Astrocyte (in vitro differentiated cells and primary cell): ENCODE measurements around the gene INSYN2A. TPM values are rescaled to one million over a fixed set of nuclear protein-coding genes. Genes with fewer than 3 reads are reported as not detected.

Source experiments
- DNase-seq: peaks from one replicate; pipeline ENCODE4 v3.0.0-alpha.2; 2010; ENCODE audit warnings: low read depth
- FAIRE-seq: peaks from 2 replicates; lab custom pipeline; 2011; peaks lifted over from hg19 to GRCh38; lab: Jason Lieb, UNC
- H2AFZ ChIP-seq: 2 replicates; pipeline ENCODE4 v1.6.0; 2012; ENCODE audit warnings: low read depth, low read length, inconsistent platforms
- H3K27ac ChIP-seq: 2 replicates; pipeline ENCODE4 v1.5.1; 2011; ENCODE audit warnings: low read depth, low read length, inconsistent platforms
- H3K27me3 ChIP-seq: 2 replicates; pipeline ENCODE4 v1.6.0; 2011; ENCODE audit warnings: low read length, inconsistent platforms; ENCODE audit not compliant: insufficient read depth
- H3K36me3 ChIP-seq: 2 replicates; pipeline ENCODE4 v1.5.1; 2011; ENCODE audit warnings: low read length, inconsistent platforms; ENCODE audit not compliant: insufficient read depth
- H3K4me1 ChIP-seq: 2 replicates; pipeline ENCODE4 v1.5.1; 2011; ENCODE audit warnings: low read length, inconsistent platforms; ENCODE audit not compliant: insufficient read depth
- H3K4me2 ChIP-seq: 2 replicates; pipeline ENCODE4 v1.6.0; 2012; ENCODE audit warnings: low read length, inconsistent platforms
- H3K4me3 ChIP-seq: 2 replicates; pipeline ENCODE4 v1.5.1; 2011; ENCODE audit warnings: low read depth, mild to moderate bottlenecking, low read length, inconsistent platforms; ENCODE audit not compliant: insufficient read depth
- H3K79me2 ChIP-seq: 2 replicates; pipeline ENCODE4 v1.6.0; 2012; ENCODE audit warnings: mild to moderate bottlenecking, low read length, inconsistent platforms; ENCODE audit not compliant: insufficient read depth
- H3K9ac ChIP-seq: 2 replicates; pipeline ENCODE4 v1.6.0; 2012; ENCODE audit warnings: mild to moderate bottlenecking, low read length, inconsistent platforms
- H3K9me3 ChIP-seq: 2 replicates; pipeline ENCODE4 v1.5.1; 2012; ENCODE audit warnings: low read depth, mild to moderate bottlenecking, low read length, inconsistent platforms; ENCODE audit not compliant: insufficient read depth
- H4K20me1 ChIP-seq: 2 replicates; pipeline ENCODE4 v1.6.0; 2012; ENCODE audit warnings: low read length, inconsistent platforms; ENCODE audit not compliant: insufficient read depth
- H3K27ac Mint-ChIP-seq: one replicate; pipeline ENCODE4 v1.8.0; 2021; ENCODE audit warnings: mild to moderate bottlenecking, mixed read lengths; ENCODE audit not compliant: unreplicated experiment
- H3K27me3 Mint-ChIP-seq: one replicate; pipeline ENCODE4 v1.8.0; 2021; ENCODE audit warnings: low read depth, mixed read lengths; ENCODE audit not compliant: unreplicated experiment
- H3K36me3 Mint-ChIP-seq: one replicate; pipeline ENCODE4 v1.8.0; 2021; ENCODE audit warnings: low read depth, mixed read lengths; ENCODE audit not compliant: unreplicated experiment
- H3K4me1 Mint-ChIP-seq: one replicate; pipeline ENCODE4 v1.8.0; 2021; ENCODE audit warnings: low read depth, mixed read lengths; ENCODE audit not compliant: unreplicated experiment
- H3K4me3 Mint-ChIP-seq: one replicate; pipeline ENCODE4 v1.8.0; 2021; ENCODE audit warnings: mild to moderate bottlenecking, moderate library complexity, mixed read lengths; ENCODE audit not compliant: unreplicated experiment
- H3K9me3 Mint-ChIP-seq: one replicate; pipeline ENCODE4 v1.8.0; 2021; ENCODE audit warnings: mild to moderate bottlenecking, mixed read lengths; ENCODE audit not compliant: unreplicated experiment
- EZH2 ChIP-seq: IDR thresholded peaks from 2 replicates; pipeline ENCODE4 v1.6.1; 2012; ENCODE audit warnings: mild to moderate bottlenecking, low read length, inconsistent platforms; ENCODE audit not compliant: insufficient read depth
- total RNA-seq: library from RNA; stranded (reverse); gene quantifications from 2 replicates; pipeline ENCODE4 v1.2.1, GENCODE V29; 2021
- TF ChIP-seq, protein P1 (sequence below): IDR thresholded peaks from 2 replicates; pipeline ENCODE4 v1.5.1; 2011; ENCODE audit warnings: low read depth, mild to moderate bottlenecking, inconsistent platforms, low read length, moderate library complexity; ENCODE audit not compliant: insufficient read depth

Gene INSYN2A
- total RNA-seq, 1 donor from 2014 or later, result 0.41 TPM

DNA sequence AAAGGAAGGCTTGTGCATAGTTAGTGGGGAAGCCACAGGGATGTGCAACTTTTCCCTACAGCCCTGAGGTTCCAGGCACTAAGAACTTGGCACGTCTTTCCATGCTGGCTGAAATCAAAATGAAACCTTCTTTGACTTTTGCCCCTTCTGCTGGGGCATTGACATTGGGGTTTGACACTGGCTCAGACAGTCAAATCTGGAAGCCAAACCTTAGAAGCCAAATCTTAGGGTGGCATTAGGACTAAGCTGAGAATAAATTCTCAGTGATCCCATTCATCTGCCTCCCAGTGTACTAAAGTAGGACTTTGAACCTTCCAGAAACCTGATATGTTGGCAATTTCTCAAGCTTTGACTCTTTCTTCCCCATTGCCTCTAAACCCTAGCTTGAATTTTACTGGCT lies 31.3 kb upstream of the INSYN2A start:
- H3K9me3 ChIP-seq, result no peaks in the 10 kb centered on the region
- H3K27ac Mint-ChIP-seq, result no peak overlapping the region
- no peaks in the 10 kb centered on the region for H3K27me3 ChIP-seq
- no peak overlapping the region for H3K4me3 Mint-ChIP-seq
- H3K9me3 Mint-ChIP-seq, result no peaks in the 10 kb centered on the region
- H3K27me3 Mint-ChIP-seq, result no peaks in the 10 kb centered on the region
- H3K4me1 Mint-ChIP-seq, result no peaks in the 10 kb centered on the region
- H3K79me2 ChIP-seq, result no peaks in the 10 kb centered on the region
- H3K36me3 ChIP-seq, result no peaks in the 10 kb centered on the region
- no peaks in the 10 kb centered on the region for H3K4me1 ChIP-seq
- peaks cover 19% of the 10 kb centered on the region for H4K20me1 ChIP-seq
- no peak overlapping the region for H3K9ac ChIP-seq
- peaks cover 2% of the 10 kb centered on the region for H3K36me3 Mint-ChIP-seq
- H3K27ac ChIP-seq, result no peak overlapping the region
- H2AFZ ChIP-seq, result no peak overlapping the region
- TF ChIP-seq EZH2, result no peak
- TF ChIP-seq, protein P1, sequence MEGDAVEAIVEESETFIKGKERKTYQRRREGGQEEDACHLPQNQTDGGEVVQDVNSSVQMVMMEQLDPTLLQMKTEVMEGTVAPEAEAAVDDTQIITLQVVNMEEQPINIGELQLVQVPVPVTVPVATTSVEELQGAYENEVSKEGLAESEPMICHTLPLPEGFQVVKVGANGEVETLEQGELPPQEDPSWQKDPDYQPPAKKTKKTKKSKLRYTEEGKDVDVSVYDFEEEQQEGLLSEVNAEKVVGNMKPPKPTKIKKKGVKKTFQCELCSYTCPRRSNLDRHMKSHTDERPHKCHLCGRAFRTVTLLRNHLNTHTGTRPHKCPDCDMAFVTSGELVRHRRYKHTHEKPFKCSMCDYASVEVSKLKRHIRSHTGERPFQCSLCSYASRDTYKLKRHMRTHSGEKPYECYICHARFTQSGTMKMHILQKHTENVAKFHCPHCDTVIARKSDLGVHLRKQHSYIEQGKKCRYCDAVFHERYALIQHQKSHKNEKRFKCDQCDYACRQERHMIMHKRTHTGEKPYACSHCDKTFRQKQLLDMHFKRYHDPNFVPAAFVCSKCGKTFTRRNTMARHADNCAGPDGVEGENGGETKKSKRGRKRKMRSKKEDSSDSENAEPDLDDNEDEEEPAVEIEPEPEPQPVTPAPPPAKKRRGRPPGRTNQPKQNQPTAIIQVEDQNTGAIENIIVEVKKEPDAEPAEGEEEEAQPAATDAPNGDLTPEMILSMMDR, result no peak
- H3K4me3 ChIP-seq, result no peak overlapping the region
- H3K4me2 ChIP-seq, result no peak overlapping the region
- FAIRE-seq (no peak), DNase-seq (no peak)

DNA sequence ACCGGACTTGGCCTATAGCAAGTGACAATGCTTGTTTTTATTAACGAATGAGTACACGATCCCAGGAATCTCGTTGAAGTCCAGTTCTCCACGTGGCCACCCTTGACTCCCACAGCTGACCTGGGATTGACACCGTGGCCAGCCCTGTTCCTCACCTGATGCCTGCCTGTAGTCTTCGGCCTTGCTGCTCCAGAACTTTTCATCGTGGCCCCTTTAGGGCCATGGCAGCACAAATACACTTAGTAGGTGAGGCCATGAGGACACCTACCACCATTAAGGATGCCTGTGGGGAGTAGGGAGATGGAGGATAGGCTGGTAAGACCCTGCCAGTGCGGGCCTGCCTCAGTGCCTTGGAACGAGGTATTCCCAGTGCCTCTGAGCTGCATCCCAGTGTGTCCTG lies 30.6 kb upstream of the INSYN2A start:
- peaks cover 23% of the 10 kb centered on the region for H4K20me1 ChIP-seq
- Mint-ChIP-seq H3K36me3 (peaks cover 2% of the 10 kb centered on the region), H3K27ac (no peak overlapping the region), H3K4me3 (no peak overlapping the region), H3K4me1 (no peaks in the 10 kb centered on the region), H3K9me3 (no peaks in the 10 kb centered on the region), H3K27me3 (no peaks in the 10 kb centered on the region)
- H3K4me3 ChIP-seq, result no peak overlapping the region
- no peaks in the 10 kb centered on the region for H3K27me3 ChIP-seq
- no peaks in the 10 kb centered on the region for H3K9me3 ChIP-seq
- H3K27ac ChIP-seq, result no peak overlapping the region
- no peak for DNase-seq
- no peaks in the 10 kb centered on the region for H3K79me2 ChIP-seq
- no peaks in the 10 kb centered on the region for H3K36me3 ChIP-seq
- H3K4me1 ChIP-seq, result no peaks in the 10 kb centered on the region
- no peak overlapping the region for H2AFZ ChIP-seq
- TF ChIP-seq, protein P1, result no peak
- no peak for TF ChIP-seq EZH2
- no peak overlapping the region for H3K9ac ChIP-seq
- no peak for FAIRE-seq
- H3K4me2 ChIP-seq, result no peak overlapping the region

DNA sequence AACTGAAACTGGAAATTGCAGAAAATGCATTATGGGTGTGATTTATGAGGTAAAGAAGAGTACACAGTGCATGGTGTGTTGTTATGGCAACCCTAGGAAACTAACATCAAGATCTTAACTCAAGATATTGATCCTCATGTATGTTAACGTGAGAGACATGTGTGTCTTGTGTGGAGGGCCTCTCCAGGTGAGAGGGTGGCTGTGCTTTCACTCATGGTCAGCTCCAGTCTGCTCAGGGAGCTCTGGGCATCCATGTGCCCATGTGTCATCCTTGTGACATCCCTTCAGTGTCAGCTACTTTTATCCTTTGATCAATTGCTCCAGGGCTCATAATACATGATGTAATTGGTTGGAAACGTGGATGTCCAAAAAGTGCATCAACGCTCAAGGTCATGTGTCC lies 24.9 kb upstream of the INSYN2A start:
- Histone ChIP-seq H4K20me1 (peaks cover 30% of the 10 kb centered on the region), H3K4me2 (no peak overlapping the region), H3K79me2 (no peaks in the 10 kb centered on the region), H3K9ac (no peak overlapping the region), H3K4me3 (no peak overlapping the region), H3K27ac (no peak overlapping the region), H3K27me3 (no peaks in the 10 kb centered on the region), H3K9me3 (no peaks in the 10 kb centered on the region), H3K36me3 (peaks cover 3% of the 10 kb centered on the region), H3K4me1 (no peaks in the 10 kb centered on the region), H2AFZ (no peak overlapping the region)
- Mint-ChIP-seq H3K9me3 (no peaks in the 10 kb centered on the region), H3K27me3 (no peaks in the 10 kb centered on the region), H3K27ac (no peak overlapping the region), H3K4me3 (no peak overlapping the region), H3K36me3 (peaks cover 4% of the 10 kb centered on the region), H3K4me1 (peaks cover 10% of the 10 kb centered on the region)
- DNase-seq (no peak), FAIRE-seq (no peak)
- no peak for TF ChIP-seq EZH2
- TF ChIP-seq, protein P1, result no peak
